OCI-LY1 (cell line): ENCODE measurements around the gene FYN.

ENCODE experiments used
- H2AFZ ChIP-seq: fragments of 200-600 bp; sonication (generic), shearing (Covaris generic); 2 replicates; pipeline ENCODE4 v1.6.0; 2014; ENCODE audit warnings: antibody characterized with exemption, mild to moderate bottlenecking, low read length
- H3F3A ChIP-seq: fragments of 200-600 bp; sonication (generic), shearing (Covaris generic); 2 replicates; pipeline ENCODE4 v1.6.0; 2014; ENCODE audit warnings: mild to moderate bottlenecking, antibody characterized with exemption, low read length, moderate library complexity; ENCODE audit not compliant: insufficient read depth
- H3K27ac ChIP-seq: fragments of 200-600 bp; sonication (generic); 2 replicates; pipeline ENCODE4 v1.5.1; 2014; ENCODE audit warnings: low read length, mixed run types, mild to moderate bottlenecking, low read depth; ENCODE audit not compliant: poor library complexity, severe bottlenecking
- H3K27me3 ChIP-seq: fragments of 200-600 bp; sonication (generic); 2 replicates; pipeline ENCODE4 v1.6.0; 2014; ENCODE audit warnings: antibody characterized with exemption, mild to moderate bottlenecking, low read length, moderate library complexity; ENCODE audit not compliant: insufficient read depth
- H3K36me3 ChIP-seq: fragments of 200-600 bp; sonication (generic); 2 replicates; pipeline ENCODE4 v1.6.1; 2014; ENCODE audit warnings: mild to moderate bottlenecking, antibody characterized with exemption, low read length, moderate library complexity, mixed read lengths; ENCODE audit not compliant: insufficient read depth
- H3K4me1 ChIP-seq: fragments of 200-600 bp; sonication (generic); 2 replicates; pipeline ENCODE4 v1.5.1; 2014; ENCODE audit warnings: mild to moderate bottlenecking, low read length, moderate library complexity; ENCODE audit not compliant: insufficient read depth, severe bottlenecking
- H3K4me2 ChIP-seq: fragments of 200-600 bp; sonication (generic), shearing (Covaris generic); 2 replicates; pipeline ENCODE4 v1.6.1; 2014; ENCODE audit warnings: low read length
- H3K4me3 ChIP-seq: fragments of 200-600 bp; sonication (generic); 2 replicates; pipeline ENCODE4 v1.5.1; 2014; ENCODE audit warnings: low read length, low read depth, mild to moderate bottlenecking, mixed read lengths; ENCODE audit not compliant: poor library complexity, severe bottlenecking
- H3K79me2 ChIP-seq: fragments of 200-600 bp; shearing (Covaris generic); 2 replicates; pipeline ENCODE4 v1.6.1; 2016; ENCODE audit warnings: mixed run types, low read length, mixed read lengths; ENCODE audit not compliant: insufficient read depth
- H3K9ac ChIP-seq: fragments of 200-600 bp; sonication (generic), shearing (Covaris generic); 2 replicates; pipeline ENCODE4 v1.6.1; 2014; ENCODE audit warnings: mild to moderate bottlenecking, low read length, mixed read lengths
- H3K9me2 ChIP-seq: fragments of 200-600 bp; sonication (generic), shearing (Covaris generic); 2 replicates; pipeline ENCODE4 v1.6.1; 2014; ENCODE audit warnings: low read depth, mild to moderate bottlenecking, low read length, mixed read lengths
- H3K9me3 ChIP-seq: fragments of 200-600 bp; shearing (Covaris generic); 2 replicates; pipeline ENCODE4 v1.6.1; 2014; ENCODE audit warnings: low read length, mixed read lengths
- H4K20me1 ChIP-seq: fragments of 200-600 bp; sonication (generic), shearing (Covaris generic); 2 replicates; pipeline ENCODE4 v1.6.0; 2016; ENCODE audit warnings: mild to moderate bottlenecking, low read length; ENCODE audit not compliant: insufficient read depth
- EZH2 ChIP-seq: fragments of 200-600 bp; sonication (generic), shearing (Covaris generic); IDR thresholded peaks from 2 replicates; pipeline ENCODE4 v1.8.0; 2017; ENCODE audit warnings: borderline replicate concordance, mixed run types, mild to moderate bottlenecking, antibody characterized with exemption, low read length, moderate library complexity, mixed read lengths
- TF ChIP-seq, protein P1 (sequence below): fragments of 200-600 bp; sonication (generic), shearing (Covaris generic); IDR thresholded peaks from 2 replicates; pipeline ENCODE4 v1.5.1; 2017; ENCODE audit warnings: mild to moderate bottlenecking, antibody characterized with exemption, low read length, moderate library complexity, mixed read lengths

The FYN gene

GRCh38 chr6:111673532-111673931, 199.7 kb downstream of the FYN start:
- no peak overlapping the region for H3K4me2 ChIP-seq
- TF ChIP-seq, protein P1, sequence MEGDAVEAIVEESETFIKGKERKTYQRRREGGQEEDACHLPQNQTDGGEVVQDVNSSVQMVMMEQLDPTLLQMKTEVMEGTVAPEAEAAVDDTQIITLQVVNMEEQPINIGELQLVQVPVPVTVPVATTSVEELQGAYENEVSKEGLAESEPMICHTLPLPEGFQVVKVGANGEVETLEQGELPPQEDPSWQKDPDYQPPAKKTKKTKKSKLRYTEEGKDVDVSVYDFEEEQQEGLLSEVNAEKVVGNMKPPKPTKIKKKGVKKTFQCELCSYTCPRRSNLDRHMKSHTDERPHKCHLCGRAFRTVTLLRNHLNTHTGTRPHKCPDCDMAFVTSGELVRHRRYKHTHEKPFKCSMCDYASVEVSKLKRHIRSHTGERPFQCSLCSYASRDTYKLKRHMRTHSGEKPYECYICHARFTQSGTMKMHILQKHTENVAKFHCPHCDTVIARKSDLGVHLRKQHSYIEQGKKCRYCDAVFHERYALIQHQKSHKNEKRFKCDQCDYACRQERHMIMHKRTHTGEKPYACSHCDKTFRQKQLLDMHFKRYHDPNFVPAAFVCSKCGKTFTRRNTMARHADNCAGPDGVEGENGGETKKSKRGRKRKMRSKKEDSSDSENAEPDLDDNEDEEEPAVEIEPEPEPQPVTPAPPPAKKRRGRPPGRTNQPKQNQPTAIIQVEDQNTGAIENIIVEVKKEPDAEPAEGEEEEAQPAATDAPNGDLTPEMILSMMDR, result no peak
- TF ChIP-seq EZH2, result no peak
- H3K9me3 ChIP-seq, result no peaks in the 10 kb centered on the region
- no peaks in the 10 kb centered on the region for H4K20me1 ChIP-seq
- no peak overlapping the region for H2AFZ ChIP-seq
- no peaks in the 10 kb centered on the region for H3K79me2 ChIP-seq
- H3K4me1 ChIP-seq, result no peaks in the 10 kb centered on the region
- H3K9me2 ChIP-seq, result no peaks in the 10 kb centered on the region
- peaks cover 5% of the 10 kb centered on the region; the same call in 1 of the 2 replicates for H3K27me3 ChIP-seq
- no peaks in the 10 kb centered on the region for H3K36me3 ChIP-seq
- H3K27ac ChIP-seq, result no peak overlapping the region
- no peaks in the 10 kb centered on the region for H3F3A ChIP-seq
- H3K9ac ChIP-seq, result no peak overlapping the region
- H3K4me3 ChIP-seq, result no peak overlapping the region

DNA sequence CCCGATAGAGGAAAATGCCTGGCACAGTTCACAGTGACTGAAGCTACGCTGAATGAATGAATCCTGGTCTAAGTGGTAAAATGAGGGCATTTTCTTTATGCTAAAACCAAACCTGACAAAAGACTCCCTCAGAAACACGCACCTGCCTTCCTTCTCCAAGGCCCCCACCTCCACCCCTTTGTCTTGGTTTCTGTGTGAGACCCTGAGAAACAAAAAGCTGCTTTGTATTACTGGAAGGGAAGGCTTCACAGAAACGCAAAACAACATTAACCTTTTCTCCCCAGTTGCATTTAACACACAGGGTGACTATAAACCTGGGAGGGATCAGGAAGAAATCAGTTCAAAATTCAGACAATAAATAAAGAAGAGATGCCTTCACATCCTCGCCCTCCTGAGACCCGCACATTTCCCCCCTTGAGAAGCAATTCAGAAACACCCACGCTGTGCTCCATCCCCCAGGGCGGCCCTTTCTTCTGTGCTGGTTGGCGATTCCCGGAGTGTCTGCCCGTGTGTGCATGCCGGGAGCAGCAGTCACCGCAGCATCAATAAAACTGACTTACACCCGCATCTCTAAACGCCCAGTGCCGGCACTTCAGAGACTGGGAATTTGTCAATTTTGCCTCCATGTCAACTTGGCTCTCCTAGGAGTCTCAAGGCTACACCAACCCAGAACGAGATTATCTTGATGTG, 200.3 kb downstream of the FYN start:
- no peak overlapping the region for H3K4me3 ChIP-seq
- no peaks in the 10 kb centered on the region for H3K9me2 ChIP-seq
- TF ChIP-seq EZH2, result no peak
- TF ChIP-seq, protein P1, result no peak
- H3K27ac ChIP-seq, result no peak overlapping the region
- no peak overlapping the region for H2AFZ ChIP-seq
- no peak overlapping the region for H3K4me2 ChIP-seq
- no peaks in the 10 kb centered on the region for H3F3A ChIP-seq
- H3K36me3 ChIP-seq, result no peaks in the 10 kb centered on the region
- H3K4me1 ChIP-seq, result no peaks in the 10 kb centered on the region
- H3K9me3 ChIP-seq, result no peaks in the 10 kb centered on the region
- no peaks in the 10 kb centered on the region for H4K20me1 ChIP-seq
- H3K9ac ChIP-seq, result no peak overlapping the region
- H3K79me2 ChIP-seq, result no peaks in the 10 kb centered on the region
- peaks cover 5% of the 10 kb centered on the region; the same call in 1 of the 2 replicates for H3K27me3 ChIP-seq

GRCh38 chr6:111669326-111669725, 203.9 kb downstream of the FYN start:
- Histone ChIP-seq H3K4me3 (no peak overlapping the region), H4K20me1 (no peaks in the 10 kb centered on the region)
- no peak for TF ChIP-seq EZH2
- TF ChIP-seq, protein P1, result no peak

More at GRCh38 chr6:111669326-111669725, 203.9 kb downstream of the FYN start:
- Histone ChIP-seq H3K9ac (no peak overlapping the region), H3K27ac (no peak overlapping the region), H3K4me1 (no peaks in the 10 kb centered on the region), H2AFZ (no peak overlapping the region), H3K9me3 (no peaks in the 10 kb centered on the region), H3K4me2 (no peak overlapping the region), H3F3A (no peaks in the 10 kb centered on the region), H3K9me2 (no peaks in the 10 kb centered on the region), H3K27me3 (peaks cover 5% of the 10 kb centered on the region; the same call in 1 of the 2 replicates), H3K36me3 (no peaks in the 10 kb centered on the region), H3K79me2 (no peaks in the 10 kb centered on the region)
